Mononuclear cell (primary cell): ENCODE data around the gene NEAT1. TPM values are rescaled to one million over a fixed set of nuclear protein-coding genes. Genes with fewer than 3 reads are reported as not detected.

ENCODE experiments used
- H3K27me3 ChIP-seq: 2 replicates; pipeline ENCODE4 v1.6.0; 2011; ENCODE audit warnings: low read length, control low read depth; ENCODE audit not compliant: insufficient read depth
- H3K4me1 ChIP-seq: 2 replicates; pipeline ENCODE4 v1.5.1; 2011; ENCODE audit warnings: mild to moderate bottlenecking, low read length, control low read depth; ENCODE audit not compliant: insufficient read depth
- H3K4me3 ChIP-seq: 2 replicates; pipeline ENCODE4 v1.5.1; 2011; ENCODE audit warnings: mild to moderate bottlenecking, low read length, moderate library complexity
- H3K9me3 ChIP-seq: 2 replicates; pipeline ENCODE4 v1.5.1; 2011; ENCODE audit warnings: low read depth, mild to moderate bottlenecking, control low read depth, low read length
- total RNA-seq: library from RNA; depleted of rRNA; stranded (reverse); fragments of >200 nt; gene quantifications from one replicate; pipeline ENCODE4 v1.2.3, GENCODE V29; 2012

Gene NEAT1
- total RNA-seq, result 198 TPM

GRCh38 chr11:65422633-65423515 is at the start of gene NEAT1:
Gene NEAT1 (plus strand): TSS chr11:65422798.
- Histone ChIP-seq H3K4me1 (peaks cover 57% of the 10 kb centered on the region), H3K4me3 (peak within 1 kb of the TSS; percentile 99), H3K9me3 (no peaks in the 10 kb centered on the region), H3K27me3 (no peaks in the 10 kb centered on the region)

- Histone ChIP-seq H3K9me3 (no peaks in the 10 kb centered on the region), H3K4me1 (peaks cover 17% of the 10 kb centered on the region), H3K4me3 (no peak overlapping the region), H3K27me3 (no peaks in the 10 kb centered on the region)
Measured at GRCh38 chr11:65373839-65374580, 48.6 kb upstream of the NEAT1 start.

- no peak overlapping the region for H3K4me3 ChIP-seq
- H3K27me3 ChIP-seq, result no peaks in the 10 kb centered on the region
- H3K9me3 ChIP-seq, result no peaks in the 10 kb centered on the region
- H3K4me1 ChIP-seq, result peaks cover 17% of the 10 kb centered on the region
Measured at GRCh38 chr11:65375012-65375411, 47.6 kb upstream of the NEAT1 start.

GRCh38 chr11:65376138-65376713 is 46.4 kb upstream of the NEAT1 start:
- H3K27me3 ChIP-seq, result no peaks in the 10 kb centered on the region
- no peak overlapping the region for H3K4me3 ChIP-seq
- no peaks in the 10 kb centered on the region for H3K9me3 ChIP-seq
- H3K4me1 ChIP-seq, result peaks cover 24% of the 10 kb centered on the region

GRCh38 chr11:65377036-65377435 is 45.6 kb upstream of the NEAT1 start:
- no peaks in the 10 kb centered on the region for H3K27me3 ChIP-seq
- H3K9me3 ChIP-seq, result no peaks in the 10 kb centered on the region
- peaks cover 32% of the 10 kb centered on the region for H3K4me1 ChIP-seq
- H3K4me3 ChIP-seq, result no peak overlapping the region

GRCh38 chr11:65377777-65378176 is 44.8 kb upstream of the NEAT1 start:
- no peaks in the 10 kb centered on the region for H3K9me3 ChIP-seq
- peaks cover 37% of the 10 kb centered on the region for H3K4me1 ChIP-seq
- H3K4me3 ChIP-seq, result no peak overlapping the region
- H3K27me3 ChIP-seq, result no peaks in the 10 kb centered on the region

GRCh38 chr11:65378208-65378927 is 44.2 kb upstream of the NEAT1 start:
- peaks cover 43% of the 10 kb centered on the region for H3K4me1 ChIP-seq
- H3K27me3 ChIP-seq, result no peaks in the 10 kb centered on the region
- H3K9me3 ChIP-seq, result no peaks in the 10 kb centered on the region
- H3K4me3 ChIP-seq, result no peak overlapping the region

- H3K27me3 ChIP-seq, result no peaks in the 10 kb centered on the region
- H3K9me3 ChIP-seq, result no peaks in the 10 kb centered on the region
- no peak overlapping the region for H3K4me3 ChIP-seq
- peaks cover 50% of the 10 kb centered on the region for H3K4me1 ChIP-seq
Measured at GRCh38 chr11:65378928-65379638, 43.5 kb upstream of the NEAT1 start.

GRCh38 chr11:65379698-65380459 is 42.7 kb upstream of the NEAT1 start:
- Histone ChIP-seq H3K27me3 (no peaks in the 10 kb centered on the region), H3K9me3 (no peaks in the 10 kb centered on the region), H3K4me3 (no peak overlapping the region), H3K4me1 (peaks cover 58% of the 10 kb centered on the region)

GRCh38 chr11:65380460-65381119 is 42.0 kb upstream of the NEAT1 start:
- Histone ChIP-seq H3K9me3 (no peaks in the 10 kb centered on the region), H3K4me1 (peaks cover 65% of the 10 kb centered on the region), H3K4me3 (no peak overlapping the region), H3K27me3 (no peaks in the 10 kb centered on the region)

GRCh38 chr11:65381716-65382032 is 40.9 kb upstream of the NEAT1 start:
- H3K27me3 ChIP-seq, result no peaks in the 10 kb centered on the region
- H3K4me3 ChIP-seq, result peak overlapping the region; percentile 50
- H3K4me1 ChIP-seq, result peaks cover 73% of the 10 kb centered on the region
- H3K9me3 ChIP-seq, result no peaks in the 10 kb centered on the region

- H3K27me3 ChIP-seq, result no peaks in the 10 kb centered on the region
- H3K4me1 ChIP-seq, result peaks cover 77% of the 10 kb centered on the region
- H3K9me3 ChIP-seq, result no peaks in the 10 kb centered on the region
- H3K4me3 ChIP-seq, result peak within 1 kb of the TSS; percentile 50
Measured at GRCh38 chr11:65382033-65382803, 40.4 kb upstream of the NEAT1 start, which contains the start of gene SLC25A45. Gene SLC25A45 (minus strand): TSS chr11:65382646. CDS start chr11:65381951, 695 bp downstream.
